GM12872 (cell line): ENCODE measurements around the gene CTXND1.

Experiments used
- TF ChIP-seq, protein P1 (sequence below): IDR thresholded peaks from 3 replicates; pipeline ENCODE4 v1.5.1; 2011; ENCODE audit warnings: low read depth, mild to moderate bottlenecking, low read length, moderate library complexity; ENCODE audit not compliant: insufficient read depth

CTXND1 gene

DNA sequence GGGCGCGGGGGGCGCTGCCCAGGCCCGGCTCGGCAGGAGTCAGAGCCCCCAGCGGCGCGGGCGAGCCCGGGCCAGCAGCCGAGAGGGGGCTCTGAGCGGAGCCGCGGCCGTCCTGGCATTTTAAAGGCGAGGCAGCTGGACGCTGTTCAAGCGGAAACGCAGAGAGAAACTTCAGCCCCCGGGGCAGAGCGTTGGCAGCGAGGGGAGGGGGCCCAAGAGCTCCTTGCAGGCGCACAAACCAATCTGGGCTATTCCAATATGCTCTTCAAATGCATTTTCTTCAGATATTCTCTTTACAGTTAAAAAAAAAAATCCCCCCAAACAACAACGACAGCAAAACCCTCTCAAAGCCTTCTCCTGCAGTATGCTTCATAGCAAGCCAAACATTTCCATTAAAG is at the start of gene CTXND1:
TSS of gene CTXND1 (minus strand) at position 93 of the 398 bp plus-strand sequence. CDS start 50,264 bp downstream, outside the sequence.
- TF ChIP-seq, protein P1, sequence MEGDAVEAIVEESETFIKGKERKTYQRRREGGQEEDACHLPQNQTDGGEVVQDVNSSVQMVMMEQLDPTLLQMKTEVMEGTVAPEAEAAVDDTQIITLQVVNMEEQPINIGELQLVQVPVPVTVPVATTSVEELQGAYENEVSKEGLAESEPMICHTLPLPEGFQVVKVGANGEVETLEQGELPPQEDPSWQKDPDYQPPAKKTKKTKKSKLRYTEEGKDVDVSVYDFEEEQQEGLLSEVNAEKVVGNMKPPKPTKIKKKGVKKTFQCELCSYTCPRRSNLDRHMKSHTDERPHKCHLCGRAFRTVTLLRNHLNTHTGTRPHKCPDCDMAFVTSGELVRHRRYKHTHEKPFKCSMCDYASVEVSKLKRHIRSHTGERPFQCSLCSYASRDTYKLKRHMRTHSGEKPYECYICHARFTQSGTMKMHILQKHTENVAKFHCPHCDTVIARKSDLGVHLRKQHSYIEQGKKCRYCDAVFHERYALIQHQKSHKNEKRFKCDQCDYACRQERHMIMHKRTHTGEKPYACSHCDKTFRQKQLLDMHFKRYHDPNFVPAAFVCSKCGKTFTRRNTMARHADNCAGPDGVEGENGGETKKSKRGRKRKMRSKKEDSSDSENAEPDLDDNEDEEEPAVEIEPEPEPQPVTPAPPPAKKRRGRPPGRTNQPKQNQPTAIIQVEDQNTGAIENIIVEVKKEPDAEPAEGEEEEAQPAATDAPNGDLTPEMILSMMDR = no peak

DNA sequence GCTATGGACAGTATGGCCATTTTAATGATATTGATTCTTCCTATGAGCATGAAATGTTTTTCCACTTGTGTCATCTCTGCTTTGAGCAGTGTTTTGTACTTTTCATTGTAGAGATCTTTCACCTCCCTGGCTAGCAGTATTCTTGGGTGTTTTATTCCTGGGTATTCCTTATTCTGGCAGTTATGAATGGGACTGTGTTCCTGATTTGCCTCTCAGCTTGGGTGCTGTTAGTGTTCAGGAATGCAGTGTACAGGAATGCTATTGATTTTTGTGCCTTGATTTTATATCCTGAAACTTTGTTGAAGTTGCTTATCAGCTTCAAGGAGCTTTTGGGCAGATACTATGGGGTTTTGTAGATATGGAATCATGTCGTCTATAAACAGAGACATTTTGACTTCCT is 49.5 kb upstream of the CTXND1 start:
- TF ChIP-seq, protein P1 = no peak

DNA sequence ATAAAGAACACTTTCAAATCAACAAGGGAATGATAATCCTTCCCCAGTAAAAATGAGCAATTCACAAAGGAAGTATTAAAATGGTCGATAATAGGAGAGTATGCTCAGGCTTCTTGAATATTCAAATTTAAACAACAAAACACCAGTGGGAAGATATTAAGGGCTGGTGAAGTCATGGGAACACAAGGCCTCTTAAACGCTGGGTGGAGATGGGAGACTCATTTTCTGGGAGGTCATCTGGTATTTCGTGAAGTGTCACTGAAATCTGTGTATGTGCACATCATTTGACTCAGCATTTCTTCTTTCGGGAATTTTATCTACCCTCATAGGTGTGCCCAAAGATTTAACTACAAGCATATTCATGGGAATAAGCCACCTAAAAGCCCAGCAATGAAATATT is 40.1 kb upstream of the CTXND1 start:
- TF ChIP-seq, protein P1 = no peak

DNA sequence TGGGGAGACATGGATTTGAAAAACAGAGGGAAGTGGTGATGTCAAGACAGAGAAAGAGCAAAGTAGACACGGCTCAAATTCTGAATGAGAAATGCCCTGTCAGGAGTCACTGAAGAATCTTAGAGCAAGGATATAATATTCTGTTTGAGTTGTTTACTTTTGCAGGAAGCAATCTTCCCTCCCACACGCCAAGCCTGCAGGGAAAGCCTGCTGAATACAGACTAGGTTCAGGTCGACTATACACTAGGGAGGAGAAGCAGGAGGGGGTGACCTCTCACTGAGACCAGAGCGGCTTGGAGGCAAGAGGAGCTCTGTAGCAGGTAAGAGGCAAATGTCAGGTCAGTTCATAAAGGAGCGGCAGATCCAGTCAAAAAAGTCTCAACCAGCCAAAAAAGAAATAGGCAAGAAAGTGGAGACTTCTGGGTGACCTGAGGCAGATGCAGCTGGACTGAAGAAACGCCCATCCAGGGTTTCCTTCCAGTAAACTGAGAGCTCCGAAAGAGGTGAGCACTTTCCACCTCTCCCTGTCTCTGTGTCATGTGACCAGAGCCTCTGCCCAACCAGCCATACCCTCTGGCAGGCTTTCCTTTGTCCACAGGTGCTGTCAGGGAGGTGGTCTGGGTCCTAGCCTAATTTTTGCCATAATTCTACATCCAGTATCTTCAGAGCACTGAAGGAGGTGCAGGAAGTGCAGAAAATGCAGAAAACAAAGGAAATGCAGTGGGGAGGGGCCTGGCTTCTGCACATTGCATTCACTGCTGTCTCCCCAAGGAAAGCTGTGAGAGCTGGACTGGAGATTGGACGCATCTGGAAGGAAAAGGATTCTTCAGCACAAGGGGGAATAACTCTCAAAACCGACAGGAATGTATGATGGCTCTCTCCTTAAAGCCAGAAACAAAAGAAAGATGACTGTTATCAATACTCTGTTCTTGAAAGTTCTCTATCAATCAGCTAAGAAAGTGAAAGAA is 37.8 kb upstream of the CTXND1 start:
- TF ChIP-seq, protein P1 = no peak

DNA sequence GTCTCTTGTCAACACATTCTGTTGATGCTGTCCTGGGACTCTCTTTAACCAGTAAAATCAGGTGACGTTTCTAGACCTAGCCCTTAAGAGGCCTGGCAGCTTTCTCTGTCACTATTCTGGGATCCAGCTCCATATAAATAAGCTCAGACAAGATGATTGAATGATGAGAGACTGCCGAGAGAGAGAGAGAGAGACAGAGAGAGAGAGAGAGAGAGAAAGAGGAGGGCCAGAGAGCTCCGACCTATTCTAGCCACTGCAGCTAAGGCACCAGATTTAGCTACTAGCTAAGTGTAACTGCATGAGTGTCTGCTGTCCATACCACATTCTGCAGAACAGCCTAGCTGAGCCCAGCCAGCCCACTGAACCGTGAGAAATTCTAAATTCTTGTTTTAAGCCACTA is 36.1 kb upstream of the CTXND1 start:
- TF ChIP-seq, protein P1 = no peak

DNA sequence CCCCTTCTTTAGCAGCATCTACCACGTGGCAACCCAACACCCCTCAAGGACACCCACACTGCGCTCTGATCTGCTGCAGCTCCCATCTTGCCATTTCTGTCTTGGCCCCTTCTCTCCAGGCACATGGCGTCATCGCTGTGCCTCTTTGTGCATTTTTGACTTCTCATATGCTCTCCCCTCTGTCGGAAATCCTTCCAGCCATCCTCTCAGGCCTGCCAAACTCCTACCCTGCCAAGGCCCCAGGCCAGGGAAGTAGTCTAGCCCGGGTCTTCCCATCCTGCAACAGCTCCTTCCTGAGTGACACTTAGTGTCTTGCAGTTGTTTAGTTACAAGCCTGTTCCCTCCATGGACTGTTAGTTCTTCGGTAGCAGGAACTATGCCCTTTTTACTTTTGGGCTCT is 34.0 kb upstream of the CTXND1 start:
- TF ChIP-seq, protein P1 = no peak

DNA sequence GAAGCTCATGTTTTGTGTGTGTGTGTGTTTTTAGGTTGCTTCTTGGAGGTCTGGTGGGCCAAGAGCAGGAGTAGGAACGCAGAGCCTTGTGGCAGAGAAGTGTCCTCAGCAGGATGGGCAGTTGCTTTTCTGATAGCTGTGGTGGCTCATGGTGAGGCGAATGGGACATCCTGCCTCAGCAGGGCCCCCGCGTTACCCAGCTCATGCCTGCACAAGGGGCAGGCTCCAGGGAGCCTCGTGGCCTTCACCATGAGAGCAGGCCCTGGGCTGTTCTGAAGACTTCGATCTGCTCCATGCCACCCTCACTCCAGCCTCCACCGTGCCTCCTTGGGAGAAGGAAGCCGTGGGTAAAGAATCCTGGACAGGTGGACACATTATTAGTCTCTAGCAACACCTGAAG is 33.4 kb upstream of the CTXND1 start:
- TF ChIP-seq, protein P1 = no peak
